ENCODE measurements around the gene FAM107B. TPM values are rescaled to one million over a fixed set of nuclear protein-coding genes. Genes with fewer than 3 reads are reported as not detected.

FAM107B gene
- total and polyA plus RNA-seq, 2 of the 8 experiments (the other 6 are each of a cell fraction or from before 2014, with no cell fraction given), result 7.5 to 28.1 TPM

GRCh38 chr10:14681305-14681704 lies 93.4 kb downstream of the FAM107B start:
- Histone ChIP-seq H4K8ac (ENCODE audit: extremely low read depth, insufficient read depth, low read length) (no peak overlapping the region), H3K4me1 (replicated peaks in 1 of 4; ENCODE audit: control insufficient read depth in 3 of 4, insufficient read depth in 4 of 4, low read length in 3 of 4) (no peaks in the 10 kb centered on the region), H3K18ac (ENCODE audit: extremely low read depth, low read length) (no peak overlapping the region), H3K56ac (replicated peaks; ENCODE audit: insufficient read length, low read depth, low read length) (no peak overlapping the region), H3K9ac (replicated peaks in 1 of 4; ENCODE audit: extremely low read depth in 1 of 4, low read depth in 3 of 4, low read length in 3 of 4) (no peak overlapping the region), H3K27me3 (replicated peaks in 1 of 4; ENCODE audit: control insufficient read depth in 3 of 4, extremely low read depth in 1 of 4, insufficient read depth in 3 of 4, low read length in 3 of 4) (no peaks in the 10 kb centered on the region), H2BK15ac (ENCODE audit: low read length) (no peak overlapping the region), H2BK5ac (ENCODE audit: low read depth, low read length) (no peak overlapping the region), H4K5ac (ENCODE audit: insufficient read length, low read depth, low read length) (no peak overlapping the region), H2BK20ac (ENCODE audit: low read length) (no peak overlapping the region), H3K79me1 (ENCODE audit: low read depth, low read length) (no peaks in the 10 kb centered on the region), H2BK12ac (ENCODE audit: low read depth, low read length) (no peak overlapping the region), H2AFZ (ENCODE audit: low read length) (no peak overlapping the region), H3K4ac (replicated peaks; ENCODE audit: insufficient read length, low read depth, low read length) (no peak overlapping the region), H3K4me3 (ENCODE audit: extremely low read depth in 1 of 4, insufficient read depth in 2 of 4, low read depth in 3 of 4, low read length in 4 of 4) (no peak overlapping the region), H4K20me1 (replicated peaks in 1 of 2; ENCODE audit: control insufficient read depth in 1 of 2, insufficient read depth in 2 of 2, low read length in 2 of 2) (no peaks in the 10 kb centered on the region), H3K23ac (ENCODE audit: insufficient read length) (no peak overlapping the region), H2AK5ac (ENCODE audit: low read depth, low read length) (no peak overlapping the region), H3K9me3 (ENCODE audit: insufficient read depth in 2 of 2, low read depth in 1 of 2, low read length in 1 of 2) (no peaks in the 10 kb centered on the region), H2BK120ac (replicated peaks; ENCODE audit: low read depth, low read length) (no peak overlapping the region), H3K36me3 (ENCODE audit: control insufficient read depth in 2 of 4, insufficient read depth in 4 of 4, low read length in 3 of 4) (no peaks in the 10 kb centered on the region), H3K14ac (ENCODE audit: insufficient read length) (no peak overlapping the region), H3K4me2 (ENCODE audit: insufficient read depth in 1 of 2, low read depth in 2 of 2, low read length in 2 of 2) (no peak overlapping the region), H3K27ac (ENCODE audit: low read depth, low read length) (no peak overlapping the region), H4K91ac (replicated peaks; ENCODE audit: insufficient read length, low read length) (no peak overlapping the region), H3K79me2 (ENCODE audit: control insufficient read depth in 1 of 2, insufficient read depth in 2 of 2, low read length in 2 of 2) (no peaks in the 10 kb centered on the region), H3K23me2 (ENCODE audit: low read depth, low read length) (no peaks in the 10 kb centered on the region)
- ChIA-PET CTCF (ENCODE audit: partially characterized antibody) (interaction anchor here (0.6 to 1.0 kb wide), 2 partner anchors 9 to 26 kb away, joined by 3 read pairs; no protein-coding TSS in a partner anchor), POLR2A (ENCODE audit: partially characterized antibody) (no interaction called here)
- DNase-seq (ENCODE audit: low read depth in 1 of 2, low spot score in 2 of 2) (no peak), FAIRE-seq (no peak)
- 86% methylated on average over 5 of the region's 5 CpGs; no CpG with 5 or more reads in 1 of the 2 experiments for WGBS, 2 experiments (ENCODE audit: extremely low coverage in 1 of 2, insufficient coverage in 1 of 2, insufficient read length in 1 of 2, insufficient replicate concordance in 2 of 2, low coverage in 1 of 2, low lambda C conversion rate in 2 of 2, missing lambda C conversion rate in 1 of 2)
- TF ChIP-seq KDM5A (IDR thresholded peaks at IDR 0.05; ENCODE audit: low read length), result no peak
- TF ChIP-seq CBX8 (IDR thresholded peaks at IDR 0.05; ENCODE audit: borderline replicate concordance, low read depth, low read length), result no peak
- TF ChIP-seq POU5F1 (IDR thresholded peaks at IDR 0.05; ENCODE audit: low read depth, low read length), result no peak
- TF ChIP-seq CBX5 (IDR thresholded peaks at IDR 0.05; ENCODE audit: low read depth, low read length), result no peak
- no peak for TF ChIP-seq ASH2L (IDR thresholded peaks at IDR 0.05; ENCODE audit: low read length)
- no peak for TF ChIP-seq ATF3 (IDR thresholded peaks at IDR 0.05; ENCODE audit: insufficient read depth, low read depth, low read length)
- TF ChIP-seq TEAD4 (IDR thresholded peaks at IDR 0.05; ENCODE audit: low read depth, low read length), result no peak
- TF ChIP-seq GABPA (IDR thresholded peaks at IDR 0.05; ENCODE audit: borderline replicate concordance, insufficient read depth, low read length), result no peak
- no peak for TF ChIP-seq TCF12 (IDR thresholded peaks at IDR 0.05; ENCODE audit: low read depth, low read length)
- no peak for TF ChIP-seq CTCF (IDR thresholded peaks at IDR 0.05; ENCODE audit: control extremely low read depth in 1 of 3, insufficient read depth in 1 of 3, low read depth in 1 of 3, low read length in 3 of 3)
- TF ChIP-seq SP4 (IDR thresholded peaks at IDR 0.05; ENCODE audit: low read length), result no peak
- no peak for TF ChIP-seq BRCA1 (IDR thresholded peaks at IDR 0.05; ENCODE audit: low read depth, low read length)
- TF ChIP-seq SIRT6 (IDR thresholded peaks at IDR 0.05; ENCODE audit: low read length), result no peak

Data from H1 (cell line).